SK-N-SH (cell line): ENCODE results near the gene CNTFR.

ENCODE experiments used
- JUND ChIP-seq: IDR thresholded peaks from 2 replicates; pipeline ENCODE4 v1.4.0; 2012
- RAD21 ChIP-seq: IDR thresholded peaks from 2 replicates; pipeline ENCODE4 v1.6.1; 2012; ENCODE audit warnings: mild to moderate bottlenecking, low read length
- REST ChIP-seq: IDR thresholded peaks from 2 replicates; pipeline ENCODE4 v1.6.1; 2012; ENCODE audit warnings: mild to moderate bottlenecking, low read depth, low read length, moderate library complexity
- USF1 ChIP-seq: IDR thresholded peaks from 2 replicates; pipeline ENCODE4 v1.4.0; 2012; ENCODE audit warnings: low read depth, borderline replicate concordance

GRCh38 chr9:34615132-34615531 lies 25.6 kb upstream of the CNTFR start:
- TF ChIP-seq RAD21 (no peak), REST (no peak), JUND (no peak), USF1 (no peak)
